ENCODE data around the gene MAGEA2B.
"Not testable (repeated sequence)": the region's sequence is repeated elsewhere in the genome, so short reads cannot be mapped to it uniquely, and the experiment has no call there.

The MAGEA2B gene, protein sequence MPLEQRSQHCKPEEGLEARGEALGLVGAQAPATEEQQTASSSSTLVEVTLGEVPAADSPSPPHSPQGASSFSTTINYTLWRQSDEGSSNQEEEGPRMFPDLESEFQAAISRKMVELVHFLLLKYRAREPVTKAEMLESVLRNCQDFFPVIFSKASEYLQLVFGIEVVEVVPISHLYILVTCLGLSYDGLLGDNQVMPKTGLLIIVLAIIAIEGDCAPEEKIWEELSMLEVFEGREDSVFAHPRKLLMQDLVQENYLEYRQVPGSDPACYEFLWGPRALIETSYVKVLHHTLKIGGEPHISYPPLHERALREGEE

DNA sequence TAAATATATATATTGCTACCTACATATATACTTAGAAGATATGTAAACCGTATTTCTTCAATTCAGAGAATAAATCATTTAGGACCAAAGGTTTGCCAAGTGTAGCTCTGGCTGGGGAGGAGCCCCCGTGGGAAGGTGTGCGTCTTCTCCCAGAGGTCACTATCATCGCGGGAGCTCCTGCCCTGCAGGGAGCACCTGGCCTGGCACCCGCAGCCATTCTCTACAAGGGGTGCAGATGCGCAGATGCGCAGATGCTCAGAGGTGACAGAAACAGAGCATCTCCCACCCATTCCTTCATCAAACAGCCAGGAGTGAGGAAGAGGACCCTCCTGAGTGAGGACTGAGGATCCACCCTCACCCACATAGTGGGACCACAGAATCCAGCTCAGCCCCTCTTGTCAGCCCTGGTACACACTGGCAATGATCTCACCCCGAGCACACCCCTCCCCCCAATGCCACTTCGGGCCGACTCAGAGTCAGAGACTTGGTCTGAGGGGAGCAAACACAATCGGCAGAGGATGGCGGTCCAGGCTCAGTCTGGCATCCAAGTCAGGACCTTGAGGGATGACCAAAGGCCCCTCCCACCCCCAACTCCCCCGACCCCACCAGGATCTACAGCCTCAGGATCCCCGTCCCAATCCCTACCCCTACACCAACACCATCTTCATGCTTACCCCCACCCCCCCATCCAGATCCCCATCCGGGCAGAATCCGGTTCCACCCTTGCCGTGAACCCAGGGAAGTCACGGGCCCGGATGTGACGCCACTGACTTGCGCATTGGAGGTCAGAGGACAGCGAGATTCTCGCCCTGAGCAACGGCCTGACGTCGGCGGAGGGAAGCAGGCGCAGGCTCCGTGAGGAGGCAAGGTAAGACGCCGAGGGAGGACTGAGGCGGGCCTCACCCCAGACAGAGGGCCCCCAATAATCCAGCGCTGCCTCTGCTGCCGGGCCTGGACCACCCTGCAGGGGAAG lies at the start of gene MAGEA2B:
Gene MAGEA2B, plus strand, starts transcription at position 814 of the 973 bp plus-strand sequence. CDS start 2,479 bp downstream, outside the sequence.
- DNase-seq = not testable (repeated sequence)

DNA sequence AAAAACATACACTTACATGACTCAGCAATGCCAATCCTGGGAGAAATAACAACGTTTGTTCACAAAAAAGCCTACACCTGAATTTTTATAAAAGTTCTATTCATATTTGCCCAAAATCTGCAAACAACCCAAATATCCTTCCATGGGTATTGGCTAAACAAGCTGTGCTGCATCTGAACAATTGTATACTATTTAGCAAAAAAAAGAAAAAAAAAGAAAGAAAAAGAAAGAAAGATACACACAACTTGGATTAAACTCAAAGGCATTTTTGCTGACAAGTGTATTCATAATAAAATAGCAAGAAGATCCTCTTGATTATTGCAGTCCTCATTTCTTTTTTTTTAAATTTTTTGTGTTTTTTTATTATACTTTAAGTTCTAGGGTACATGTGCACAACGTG lies 40.3 kb upstream of the MAGEA2B start:
- no peak for DNase-seq

DNA sequence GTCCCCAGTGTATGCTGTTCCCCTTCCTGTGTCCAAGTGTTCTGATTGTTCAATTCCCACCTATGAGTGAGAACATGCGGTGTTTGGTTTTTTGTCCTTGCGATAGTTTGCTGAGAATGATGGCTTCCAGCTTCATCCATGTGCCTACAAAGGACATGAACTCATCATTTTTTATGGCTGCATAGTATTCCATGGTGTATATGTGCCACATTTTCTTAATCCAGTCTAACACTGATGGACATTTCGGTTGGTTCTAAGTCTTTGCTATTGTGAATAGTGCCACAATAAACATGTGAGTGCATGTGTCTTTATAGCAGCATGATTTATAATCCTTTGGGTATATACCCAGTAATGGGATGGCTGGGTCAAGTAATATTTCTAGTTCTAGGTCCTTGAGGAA lies 39.8 kb upstream of the MAGEA2B start:
- not testable (repeated sequence) for DNase-seq

DNA sequence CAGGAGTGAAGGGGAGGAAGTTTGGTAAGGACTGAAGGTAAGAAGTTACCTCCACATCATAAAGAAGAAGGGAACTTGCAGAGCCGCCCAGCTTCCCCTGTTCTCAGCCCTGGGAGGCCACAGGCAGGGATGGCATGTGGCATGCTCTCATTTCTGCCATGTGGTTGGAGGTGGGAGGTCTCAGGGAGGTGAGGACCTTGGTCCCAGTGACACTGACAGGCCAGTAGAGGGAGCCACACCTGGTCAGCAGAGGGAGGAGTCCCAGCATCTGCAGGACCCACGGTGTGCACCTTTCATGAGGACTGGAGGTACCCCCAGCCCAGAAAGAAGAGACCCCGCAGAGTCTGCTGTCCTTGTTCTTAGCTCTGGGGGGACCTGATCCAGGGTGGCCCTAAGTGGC lies 33.4 kb upstream of the MAGEA2B start:
- DNase-seq = not testable (repeated sequence)

DNA sequence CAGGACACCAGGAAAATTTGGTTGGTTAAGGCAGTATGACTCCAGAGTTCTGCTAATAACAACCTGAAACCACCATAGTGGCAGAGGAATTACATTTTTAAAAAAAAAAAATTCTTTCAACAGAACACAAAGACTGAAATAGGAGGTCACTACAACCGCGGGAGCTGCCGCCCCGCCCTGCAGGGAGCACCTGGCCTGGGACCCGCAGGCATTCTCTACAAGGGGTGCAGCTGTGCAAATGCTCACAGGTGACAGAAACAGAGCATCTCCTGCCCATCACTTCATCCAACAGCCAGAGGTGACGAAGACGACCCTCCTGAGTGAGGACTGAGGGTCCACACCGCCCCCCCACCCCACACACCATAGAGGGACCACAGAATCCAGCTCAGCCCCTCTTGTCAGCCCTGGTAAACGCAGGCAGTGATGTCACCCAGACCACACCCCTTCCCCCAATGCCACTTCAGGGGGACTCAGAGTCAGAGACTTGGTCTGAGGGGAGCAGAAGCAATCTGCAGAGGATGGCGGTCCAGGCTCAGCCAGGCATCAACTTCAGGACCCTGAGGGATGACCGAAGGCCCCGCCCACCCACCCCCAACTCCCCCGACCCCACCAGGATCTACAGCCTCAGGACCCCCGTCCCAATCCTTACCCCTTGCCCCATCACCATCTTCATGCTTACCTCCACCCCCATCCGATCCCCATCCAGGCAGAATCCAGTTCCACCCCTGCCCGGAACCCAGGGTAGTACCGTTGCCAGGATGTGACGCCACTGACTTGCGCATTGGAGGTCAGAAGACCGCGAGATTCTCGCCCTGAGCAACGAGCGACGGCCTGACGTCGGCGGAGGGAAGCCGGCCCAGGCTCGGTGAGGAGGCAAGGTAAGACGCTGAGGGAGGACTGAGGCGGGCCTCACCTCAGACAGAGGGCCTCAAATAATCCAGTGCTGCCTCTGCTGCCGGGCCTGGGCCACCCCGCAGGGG lies 16.2 kb upstream of the MAGEA2B start, which contains the start of gene MAGEA3:
Gene MAGEA3, plus strand, starts transcription at position 843 of the 980 bp plus-strand sequence. CDS start 2,039 bp downstream, outside the sequence.
- not testable (repeated sequence) for DNase-seq

DNA sequence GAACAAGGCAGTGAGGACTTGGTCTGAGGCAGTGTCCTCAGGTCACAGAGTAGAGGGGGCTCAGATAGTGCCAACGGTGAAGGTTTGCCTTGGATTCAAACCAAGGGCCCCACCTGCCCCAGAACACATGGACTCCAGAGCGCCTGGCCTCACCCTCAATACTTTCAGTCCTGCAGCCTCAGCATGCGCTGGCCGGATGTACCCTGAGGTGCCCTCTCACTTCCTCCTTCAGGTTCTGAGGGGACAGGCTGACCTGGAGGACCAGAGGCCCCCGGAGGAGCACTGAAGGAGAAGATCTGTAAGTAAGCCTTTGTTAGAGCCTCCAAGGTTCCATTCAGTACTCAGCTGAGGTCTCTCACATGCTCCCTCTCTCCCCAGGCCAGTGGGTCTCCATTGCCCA lies 14.0 kb upstream of the MAGEA2B start:
- DNase-seq = not testable (repeated sequence)

DNA sequence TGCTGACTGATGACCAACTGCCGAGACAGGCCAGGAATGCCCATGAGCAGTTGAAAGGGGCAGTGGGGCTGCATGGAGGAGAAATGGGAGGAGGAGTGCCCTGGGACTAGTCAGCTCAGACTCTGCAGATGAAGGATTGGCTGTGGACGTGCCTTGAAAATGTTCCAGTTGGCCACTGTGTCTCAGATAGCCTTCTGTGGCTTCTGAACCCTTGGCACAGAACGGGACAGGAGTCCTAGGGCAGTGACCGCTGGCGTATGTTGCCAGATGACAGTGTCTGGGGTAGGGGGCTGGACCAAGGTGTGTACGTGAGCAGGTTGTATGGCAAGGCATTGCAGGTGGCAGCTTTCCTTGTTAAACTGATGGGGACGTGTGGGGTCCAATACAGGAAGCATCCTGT lies 7.9 kb upstream of the MAGEA2B start:
- not testable (repeated sequence) for DNase-seq

DNA sequence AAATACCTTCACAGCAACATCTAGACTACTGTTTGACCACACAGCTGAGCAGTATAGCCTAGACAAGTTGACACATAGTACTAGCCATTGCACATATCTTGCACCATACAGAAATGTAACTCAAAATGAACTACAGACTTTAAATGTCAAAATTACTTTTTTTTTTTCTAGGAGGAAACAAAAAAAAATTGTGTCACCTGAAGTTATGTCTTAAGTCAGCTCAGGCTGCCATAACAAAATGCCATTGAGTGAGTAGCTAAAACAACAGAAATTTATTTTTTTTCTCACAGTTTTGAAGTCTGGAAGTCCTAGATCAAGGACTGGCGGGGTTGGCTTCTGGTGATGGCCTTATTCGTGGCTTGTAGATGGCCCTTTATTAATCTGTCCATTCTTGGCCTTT lies 5.3 kb upstream of the MAGEA2B start, which contains the start of gene CSAG2:
Gene CSAG2, minus strand, starts transcription at position 101 of the 400 bp plus-strand sequence. CDS start 161 bp downstream, outside the sequence.
- not testable (repeated sequence) for DNase-seq

DNA sequence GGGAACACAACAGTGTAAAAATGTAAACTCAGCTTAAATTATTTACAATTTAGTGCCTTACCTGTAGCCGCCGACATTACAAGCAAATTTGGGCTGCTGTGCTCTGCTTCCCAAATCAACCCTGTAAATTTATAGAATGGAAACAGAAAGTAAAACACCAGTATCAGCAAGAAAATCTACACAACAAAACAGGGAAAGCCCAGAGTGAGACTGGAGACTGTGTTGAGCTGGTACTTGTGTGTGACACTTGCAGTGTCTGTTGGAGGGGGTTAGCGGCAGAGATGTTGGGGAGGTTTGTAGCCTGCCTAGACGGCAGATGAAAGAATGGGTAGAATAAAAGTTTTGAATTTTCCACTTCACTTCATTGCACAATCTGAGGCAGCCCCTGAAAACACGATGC lies 1.2 kb upstream of the MAGEA2B start:
- not testable (repeated sequence) for DNase-seq

DNA sequence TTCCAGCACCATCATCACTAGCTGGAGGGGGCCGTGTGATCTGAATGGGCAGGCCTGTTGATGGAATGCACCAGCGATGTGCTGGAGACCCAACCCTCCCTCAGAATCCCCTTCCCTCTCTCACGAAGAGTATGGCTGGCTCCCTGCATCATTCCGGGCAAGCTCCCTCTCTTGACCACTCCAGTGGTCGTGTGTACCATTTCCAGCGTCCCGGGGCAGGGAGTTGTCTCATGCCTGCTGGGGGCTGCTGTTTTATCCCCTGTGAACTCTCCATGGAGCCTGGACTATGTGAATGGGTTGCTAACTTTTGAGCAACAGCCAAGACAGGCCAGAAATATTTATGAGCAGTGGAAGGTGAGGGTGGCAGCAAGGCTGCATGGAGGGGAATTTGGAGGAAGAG lies 11.0 kb downstream of the MAGEA2B start:
- DNase-seq = no peak

DNA sequence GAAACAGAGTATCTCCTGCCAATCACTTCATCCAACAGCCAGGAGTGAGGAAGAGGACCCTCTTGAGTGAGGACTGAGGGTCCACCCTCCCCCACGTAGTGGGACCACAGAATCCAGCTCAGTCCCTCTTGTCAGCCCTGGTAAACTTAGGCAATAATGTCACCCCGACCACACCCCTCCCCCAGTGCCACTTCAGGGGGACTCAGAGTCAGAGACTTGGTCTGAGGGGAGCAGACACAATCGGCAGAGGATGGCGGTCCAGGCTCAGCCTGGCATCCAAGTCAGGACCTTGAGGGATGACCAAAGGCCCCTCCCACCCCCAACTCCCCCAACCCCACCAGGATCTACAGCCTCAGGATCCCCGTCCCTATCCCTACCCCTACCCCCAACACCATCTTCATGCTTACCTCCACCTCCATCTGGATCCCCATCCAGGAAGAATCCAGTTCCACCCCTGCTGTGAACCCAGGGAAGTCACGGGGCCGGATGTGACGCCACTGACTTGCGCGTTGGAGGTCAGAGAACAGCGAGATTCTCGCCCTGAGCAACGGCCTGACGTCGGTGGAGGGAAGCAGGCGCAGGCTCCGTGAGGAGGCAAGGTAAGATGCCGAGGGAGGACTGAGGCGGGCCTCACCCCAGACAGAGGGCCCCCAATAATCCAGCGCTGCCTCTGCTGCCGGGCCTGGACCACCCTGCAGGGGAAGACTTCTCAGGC lies 19.0 kb downstream of the MAGEA2B start, which contains the start of the genes CSAG1 and MAGEA12:
Gene CSAG1, minus strand, starts transcription at position 461 of the 715 bp plus-strand sequence. CDS start 1,261 bp downstream, outside the sequence.
Gene MAGEA12, plus strand, starts transcription at position 497 of the 715 bp plus-strand sequence. CDS start 2,405 bp downstream, outside the sequence.
- DNase-seq = no peak

DNA sequence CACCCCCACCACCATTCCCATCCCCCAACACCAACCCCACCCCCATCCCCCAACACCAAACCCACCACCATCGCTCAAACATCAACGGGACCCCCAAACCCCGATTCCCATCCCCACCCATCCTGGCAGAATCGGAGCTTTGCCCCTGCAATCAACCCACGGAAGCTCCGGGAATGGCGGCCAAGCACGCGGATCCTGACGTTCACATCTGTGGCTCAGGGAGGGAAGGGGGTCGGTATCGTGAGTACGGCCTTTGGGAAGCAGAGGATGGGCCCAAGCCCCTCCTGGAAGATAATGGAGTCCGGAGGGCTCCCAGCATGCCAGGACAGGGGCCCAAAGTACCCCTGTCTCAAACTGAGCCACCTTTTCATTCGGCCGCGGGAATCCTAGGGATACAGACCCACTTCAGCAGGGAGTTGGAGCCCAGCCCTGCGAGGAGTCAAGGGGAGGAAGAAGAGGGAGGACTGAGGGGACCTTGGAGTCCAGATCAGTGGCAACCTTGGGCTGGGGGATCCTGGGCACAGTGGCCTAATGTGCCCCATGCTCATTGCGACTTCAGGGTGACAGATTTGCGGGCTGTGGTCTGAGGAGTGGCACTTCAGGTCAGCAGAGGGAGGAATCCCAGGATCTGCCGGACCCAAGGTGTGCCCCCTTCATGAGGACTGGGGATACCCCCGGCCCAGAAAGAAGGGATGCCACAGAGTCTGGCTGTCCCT lies 19.9 kb downstream of the MAGEA2B start:
- not testable (repeated sequence) for DNase-seq

DNA sequence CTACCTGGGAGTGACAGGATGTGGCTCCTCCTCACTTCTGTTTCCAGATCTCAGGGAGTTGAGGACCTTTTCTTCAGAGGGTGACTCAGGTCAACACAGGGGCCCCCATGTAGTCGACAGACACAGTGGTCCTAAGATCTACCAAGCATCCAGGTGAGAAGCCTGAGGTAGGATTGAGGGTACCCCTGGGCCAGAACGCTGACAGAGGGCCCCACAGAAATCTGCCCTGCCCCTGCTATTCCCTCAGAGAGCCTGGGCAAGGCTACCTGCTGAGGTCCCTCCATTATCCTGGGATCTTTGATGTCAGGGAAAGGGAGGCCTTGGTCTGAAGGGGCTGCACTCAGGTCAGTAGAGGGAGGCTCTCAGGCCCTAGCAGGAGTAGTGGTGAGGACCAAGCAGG lies 20.7 kb downstream of the MAGEA2B start:
- DNase-seq = no peak

DNA sequence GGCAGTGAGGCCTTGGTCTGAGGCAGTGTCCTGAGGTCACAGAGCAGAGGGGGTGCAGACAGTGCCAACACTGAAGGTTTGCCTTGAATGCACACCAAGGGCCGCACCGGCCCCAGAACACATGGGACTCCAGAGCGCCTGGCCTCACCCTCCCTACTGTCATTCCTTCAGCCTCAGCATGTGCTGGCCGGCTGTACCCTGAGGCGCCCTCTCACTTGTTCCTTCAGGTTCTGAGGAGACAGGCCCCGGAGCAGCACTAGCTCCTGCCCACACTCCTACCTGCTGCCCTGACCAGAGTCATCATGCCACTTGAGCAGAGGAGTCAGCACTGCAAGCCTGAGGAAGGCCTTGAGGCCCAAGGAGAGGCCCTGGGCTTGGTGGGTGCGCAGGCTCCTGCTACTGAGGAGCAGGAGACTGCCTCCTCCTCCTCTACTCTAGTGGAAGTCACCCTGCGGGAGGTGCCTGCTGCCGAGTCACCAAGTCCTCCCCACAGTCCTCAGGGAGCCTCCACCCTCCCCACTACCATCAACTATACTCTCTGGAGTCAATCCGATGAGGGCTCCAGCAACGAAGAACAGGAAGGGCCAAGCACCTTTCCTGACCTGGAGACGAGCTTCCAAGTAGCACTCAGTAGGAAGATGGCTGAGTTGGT lies 21.6 kb downstream of the MAGEA2B start:
- DNase-seq = no peak

DNA sequence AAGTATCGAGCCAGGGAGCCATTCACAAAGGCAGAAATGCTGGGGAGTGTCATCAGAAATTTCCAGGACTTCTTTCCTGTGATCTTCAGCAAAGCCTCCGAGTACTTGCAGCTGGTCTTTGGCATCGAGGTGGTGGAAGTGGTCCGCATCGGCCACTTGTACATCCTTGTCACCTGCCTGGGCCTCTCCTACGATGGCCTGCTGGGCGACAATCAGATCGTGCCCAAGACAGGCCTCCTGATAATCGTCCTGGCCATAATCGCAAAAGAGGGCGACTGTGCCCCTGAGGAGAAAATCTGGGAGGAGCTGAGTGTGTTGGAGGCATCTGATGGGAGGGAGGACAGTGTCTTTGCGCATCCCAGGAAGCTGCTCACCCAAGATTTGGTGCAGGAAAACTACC lies 22.1 kb downstream of the MAGEA2B start:
- not testable (repeated sequence) for DNase-seq

DNA sequence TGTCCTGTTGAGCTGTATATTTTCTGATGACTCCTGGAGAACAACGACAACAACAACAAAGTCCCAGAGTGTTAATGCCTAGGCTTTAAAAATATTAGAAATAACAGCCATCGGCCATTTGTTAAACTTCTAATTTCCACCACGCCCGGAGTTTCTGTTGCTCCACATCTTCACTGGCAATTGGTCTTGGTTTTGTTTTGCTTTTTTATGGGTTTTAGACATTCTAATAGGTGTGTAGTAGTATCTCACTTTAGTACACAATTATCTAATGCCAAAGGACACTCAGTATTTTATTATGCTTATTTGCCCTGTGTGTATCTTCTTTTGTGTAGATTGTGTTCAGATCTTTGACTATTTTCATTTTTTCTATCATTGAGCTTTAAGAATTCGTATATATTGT lies 24.1 kb downstream of the MAGEA2B start:
- no peak for DNase-seq

DNA sequence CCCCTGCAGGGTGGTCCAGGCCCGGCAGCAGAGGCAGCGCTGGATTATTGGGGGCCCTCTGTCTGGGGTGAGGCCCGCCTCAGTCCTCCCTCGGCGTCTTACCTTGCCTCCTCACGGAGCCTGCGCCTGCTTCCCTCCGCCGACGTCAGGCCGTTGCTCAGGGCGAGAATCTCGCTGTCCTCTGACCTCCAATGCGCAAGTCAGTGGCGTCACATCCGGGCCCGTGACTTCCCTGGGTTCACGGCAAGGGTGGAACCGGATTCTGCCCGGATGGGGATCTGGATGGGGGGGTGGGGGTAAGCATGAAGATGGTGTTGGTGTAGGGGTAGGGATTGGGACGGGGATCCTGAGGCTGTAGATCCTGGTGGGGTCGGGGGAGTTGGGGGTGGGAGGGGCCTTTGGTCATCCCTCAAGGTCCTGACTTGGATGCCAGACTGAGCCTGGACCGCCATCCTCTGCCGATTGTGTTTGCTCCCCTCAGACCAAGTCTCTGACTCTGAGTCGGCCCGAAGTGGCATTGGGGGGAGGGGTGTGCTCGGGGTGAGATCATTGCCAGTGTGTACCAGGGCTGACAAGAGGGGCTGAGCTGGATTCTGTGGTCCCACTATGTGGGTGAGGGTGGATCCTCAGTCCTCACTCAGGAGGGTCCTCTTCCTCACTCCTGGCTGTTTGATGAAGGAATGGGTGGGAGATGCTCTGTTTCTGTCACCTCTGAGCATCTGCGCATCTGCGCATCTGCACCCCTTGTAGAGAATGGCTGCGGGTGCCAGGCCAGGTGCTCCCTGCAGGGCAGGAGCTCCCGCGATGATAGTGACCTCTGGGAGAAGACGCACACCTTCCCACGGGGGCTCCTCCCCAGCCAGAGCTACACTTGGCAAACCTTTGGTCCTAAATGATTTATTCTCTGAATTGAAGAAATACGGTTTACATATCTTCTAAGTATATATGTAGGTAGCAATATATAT lies 39.5 kb downstream of the MAGEA2B start, which contains the start of gene MAGEA2:
Gene MAGEA2, minus strand, starts transcription at position 157 of the 965 bp plus-strand sequence. CDS start 2,479 bp downstream, outside the sequence.
- DNase-seq = not testable (repeated sequence)

DNA sequence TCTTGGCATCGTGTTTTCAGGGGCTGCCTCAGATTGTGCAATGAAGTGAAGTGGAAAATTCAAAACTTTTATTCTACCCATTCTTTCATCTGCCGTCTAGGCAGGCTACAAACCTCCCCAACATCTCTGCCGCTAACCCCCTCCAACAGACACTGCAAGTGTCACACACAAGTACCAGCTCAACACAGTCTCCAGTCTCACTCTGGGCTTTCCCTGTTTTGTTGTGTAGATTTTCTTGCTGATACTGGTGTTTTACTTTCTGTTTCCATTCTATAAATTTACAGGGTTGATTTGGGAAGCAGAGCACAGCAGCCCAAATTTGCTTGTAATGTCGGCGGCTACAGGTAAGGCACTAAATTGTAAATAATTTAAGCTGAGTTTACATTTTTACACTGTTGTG lies 40.4 kb downstream of the MAGEA2B start:
- not testable (repeated sequence) for DNase-seq

All from bone marrow (tissue), 2 donors.